T-helper 9 cell (primary cell): ENCODE results near the gene ATP1A4.
"Not testable (repeated sequence)": the region's sequence is repeated elsewhere in the genome, so short reads cannot be mapped to it uniquely, and the experiment has no call there.

Source experiments
- DNase-seq: peaks from one replicate; pipeline ENCODE4 v3.0.0-alpha.2; 2020

Gene ATP1A4

GRCh38 chr1:160124705-160125478 lies 26.5 kb upstream of the ATP1A4 start:
- no peak for DNase-seq

GRCh38 chr1:160125746-160126145 lies 25.7 kb upstream of the ATP1A4 start:
- DNase-seq: no peak

- DNase-seq: not testable (repeated sequence)
These were observed 25.1 kb upstream of the ATP1A4 start for GRCh38 chr1:160126342-160126741.

GRCh38 chr1:160127381-160127780 lies 24.0 kb upstream of the ATP1A4 start:
- DNase-seq: no peak

- DNase-seq: no peak
These were observed 23.4 kb upstream of the ATP1A4 start for GRCh38 chr1:160127865-160128523.

GRCh38 chr1:160128636-160129035 lies 22.8 kb upstream of the ATP1A4 start:
- DNase-seq: no peak

- DNase-seq: no peak
These were observed 22.4 kb upstream of the ATP1A4 start for GRCh38 chr1:160129046-160129445.

GRCh38 chr1:160129558-160129957 lies 21.8 kb upstream of the ATP1A4 start:
- DNase-seq: no peak

GRCh38 chr1:160129966-160130365 lies 21.4 kb upstream of the ATP1A4 start:
- DNase-seq: no peak

GRCh38 chr1:160130486-160130885 lies 20.9 kb upstream of the ATP1A4 start:
- DNase-seq: no peak

GRCh38 chr1:160130939-160131338 lies 20.5 kb upstream of the ATP1A4 start:
- DNase-seq: no peak

- DNase-seq: no peak
These were observed 19.4 kb upstream of the ATP1A4 start for GRCh38 chr1:160131803-160132565.

GRCh38 chr1:160133990-160134770 lies 17.2 kb upstream of the ATP1A4 start:
- no peak for DNase-seq

GRCh38 chr1:160134791-160135572 lies 16.4 kb upstream of the ATP1A4 start:
- no peak for DNase-seq

- DNase-seq: no peak
These were observed 15.1 kb upstream of the ATP1A4 start for GRCh38 chr1:160136121-160136925.

- no peak for DNase-seq
These were observed 14.5 kb upstream of the ATP1A4 start for GRCh38 chr1:160136926-160137200.

- no peak for DNase-seq
These were observed 14.1 kb upstream of the ATP1A4 start for GRCh38 chr1:160137216-160137862.

GRCh38 chr1:160139840-160140239 lies 11.6 kb upstream of the ATP1A4 start:
- no peak for DNase-seq

- DNase-seq: no peak
These were observed 7.7 kb upstream of the ATP1A4 start for GRCh38 chr1:160143695-160144094.

GRCh38 chr1:160144921-160145320 lies 6.5 kb upstream of the ATP1A4 start:
- no peak for DNase-seq

GRCh38 chr1:160146107-160146506 lies 5.3 kb upstream of the ATP1A4 start:
- no peak for DNase-seq
